Measurements from ENCODE around the gene ASTN2.

The ASTN2 gene

DNA sequence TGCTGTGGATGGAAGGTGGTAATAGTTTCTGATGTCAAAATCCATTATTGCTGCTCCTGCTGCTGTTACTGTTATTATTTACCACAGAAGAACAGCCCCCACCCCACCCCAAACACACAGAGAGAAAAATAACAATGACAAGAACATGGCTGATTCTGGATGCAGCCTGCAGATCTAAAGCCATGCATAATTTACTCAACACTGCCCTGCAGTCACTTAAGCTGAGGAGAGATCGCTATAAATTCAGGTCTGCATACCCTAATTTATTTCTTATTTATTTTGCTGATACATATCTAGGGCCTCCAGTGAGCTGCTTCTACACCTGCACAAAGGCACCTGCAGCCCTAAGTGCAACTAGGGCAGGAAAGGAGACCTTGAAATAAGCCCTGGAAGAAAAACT is 595.7 kb downstream of the ASTN2 start:
- no peak for DNase-seq (ENCODE audit: low spot score)
- in situ Hi-C loops (cut with MboI; ENCODE audit: low pct_unique_long_range_greater_than_20kb, low sequenced_read_pairs, unreplicated experiment) = no loop called here
- TF ChIP-seq CTCF (IDR thresholded peaks at IDR 0.05; ENCODE audit: extremely low read depth, insufficient read depth, missing control alignments) = no peak

DNA sequence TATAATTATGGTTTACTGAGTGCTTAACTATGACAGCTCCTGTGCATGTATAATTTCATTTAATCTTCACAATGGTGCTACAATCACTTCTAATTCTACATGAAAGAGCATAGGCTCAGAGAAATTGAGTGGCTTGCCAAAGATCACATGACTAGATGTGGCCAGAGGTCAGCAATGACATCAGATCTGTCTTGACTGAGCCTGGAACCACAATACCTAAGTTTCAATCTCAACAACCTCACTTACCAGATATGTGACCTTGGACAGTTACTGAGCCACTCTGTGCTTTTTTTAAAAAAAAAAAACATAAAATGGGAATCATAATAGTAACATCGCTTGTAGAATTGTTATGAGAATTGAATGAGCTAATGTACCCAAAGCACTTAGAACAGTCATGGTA is 597.1 kb downstream of the ASTN2 start:
- in situ Hi-C loops (cut with MboI; ENCODE audit: low pct_unique_long_range_greater_than_20kb, low sequenced_read_pairs, unreplicated experiment) = no loop called here
- peak; percentile 26 for DNase-seq (ENCODE audit: low spot score)

GRCh38 chr9:116816484-116816883 is 598.4 kb downstream of the ASTN2 start:
- no peak for DNase-seq (ENCODE audit: low spot score)
- no peak for TF ChIP-seq CTCF (IDR thresholded peaks at IDR 0.05; ENCODE audit: extremely low read depth, insufficient read depth, missing control alignments)
- in situ Hi-C loops (cut with MboI; ENCODE audit: low pct_unique_long_range_greater_than_20kb, low sequenced_read_pairs, unreplicated experiment) = no loop called here

More for the DNA sequence above, 597.1 kb downstream of the ASTN2 start:
- TF ChIP-seq CTCF (IDR thresholded peaks at IDR 0.05; ENCODE audit: extremely low read depth, insufficient read depth, missing control alignments) = no peak

GRCh38 chr9:116815835-116816234 is 599.0 kb downstream of the ASTN2 start:
- in situ Hi-C loops (cut with MboI; ENCODE audit: low pct_unique_long_range_greater_than_20kb, low sequenced_read_pairs, unreplicated experiment) = no loop called here
- no peak for DNase-seq (ENCODE audit: low spot score)
- TF ChIP-seq CTCF (IDR thresholded peaks at IDR 0.05; ENCODE audit: extremely low read depth, insufficient read depth, missing control alignments) = no peak

GRCh38 chr9:116813031-116813300 is 601.9 kb downstream of the ASTN2 start:
- TF ChIP-seq CTCF (IDR thresholded peaks at IDR 0.05; ENCODE audit: extremely low read depth, insufficient read depth, missing control alignments) = no peak
- no peak for DNase-seq (ENCODE audit: low spot score)
- in situ Hi-C loops (cut with MboI; ENCODE audit: low pct_unique_long_range_greater_than_20kb, low sequenced_read_pairs, unreplicated experiment) = no loop called here

- no peak for DNase-seq (ENCODE audit: low spot score)
- in situ Hi-C loops (cut with MboI; ENCODE audit: low pct_unique_long_range_greater_than_20kb, low sequenced_read_pairs, unreplicated experiment) = no loop called here
- TF ChIP-seq CTCF (IDR thresholded peaks at IDR 0.05; ENCODE audit: extremely low read depth, insufficient read depth, missing control alignments) = no peak
Observed at GRCh38 chr9:116812231-116813030, 602.4 kb downstream of the ASTN2 start.

Data from GM13977 (cell line).